Prostate gland (tissue), 2 donors: ENCODE results near the gene ABCG5. TPM values are rescaled to one million over a fixed set of nuclear protein-coding genes. Genes with fewer than 3 reads are reported as not detected.

Source experiments
- DNase-seq: peaks from one replicate; pipeline ENCODE4 v3.0.0-alpha.2; 2019; ENCODE audit warnings: low spot score
- H3K27ac ChIP-seq, 2 donors: fragments of 200-600 bp; sonication (generic); 2 replicates each; pipeline ENCODE4 v1.5.1; 2017 to 2019
- H3K27me3 ChIP-seq: fragments of 200-600 bp; sonication (generic); replicated peaks from 2 replicates; pipeline ENCODE4 v1.5.1; 2019; ENCODE audit not compliant: insufficient read depth
- H3K36me3 ChIP-seq, 2 donors: fragments of 200-600 bp; sonication (generic); 1 replicate in 1 of 2; 2 replicates in 1 of 2; pipeline versions ENCODE4 v1.5.1 to v1.8.1; 2017 to 2019
- H3K4me1 ChIP-seq: fragments of 200-600 bp; sonication (generic); replicated peaks from 2 replicates; pipeline ENCODE4 v1.5.1; 2019
- H3K4me3 ChIP-seq, 2 donors: fragments of 200-600 bp; sonication (generic); 2 replicates each; pipeline ENCODE4 v1.5.1; 2017 to 2019
- H3K9me3 ChIP-seq: fragments of 200-600 bp; sonication (generic); 2 replicates; pipeline ENCODE4 v1.5.1; 2017
- CTCF ChIP-seq, 4 experiments: fragments of 200-600 bp in 2 of 4; fragments of 450-650 bp in 2 of 4; sonication (generic) in 2 of 4; IDR thresholded peaks; 1 replicate in 3 of 4; 2 replicates in 1 of 4; pipeline ENCODE4 v1.5.1; 2016 to 2019; ENCODE audit warnings: antibody characterized with exemption in 4 of 4, mild to moderate bottlenecking in 2 of 4, moderate library complexity in 2 of 4
- POLR2A ChIP-seq: fragments of 450-650 bp; IDR thresholded peaks from one replicate; pipeline ENCODE4 v1.6.1; 2016; ENCODE audit warnings: antibody characterized with exemption, mild to moderate bottlenecking
- POLR2AphosphoS5 ChIP-seq: sonication (generic); formaldehyde crosslinking; IDR thresholded peaks from one replicate; pipeline ENCODE4 v1.6.1; 2017; ENCODE audit warnings: antibody characterized with exemption
- WGBS: methylation state at CpG from one replicate; pipeline ENCODE4 v1.1.5; 2018; 5-methylcytosine and 5-hydroxymethylcytosine counted together
- intact Hi-C: fragments of 100-400 bp; cut with DNase I; formaldehyde crosslinking; loops from one replicate; pipeline ENCODE4 v1.14.2; 2022
- total RNA-seq, 2 donors: library from RNA; depleted of rRNA; stranded (reverse); fragments of >200 nt; gene quantifications; one replicate each; pipeline ENCODE4 v1.1.0, GENCODE V29; 2016

The ABCG5 gene
- total RNA-seq, 2 donors from 2014 or later = not detected

- intact Hi-C loops = no loop called here
- Histone ChIP-seq H3K36me3 (no peaks in the 10 kb centered on the region), H3K27me3 (peaks cover 3% of the 10 kb centered on the region), H3K9me3 (no peaks in the 10 kb centered on the region), H3K4me3 (peak overlapping the region in 1 of 2 donors; percentile 17), H3K4me1 (no peaks in the 10 kb centered on the region), H3K27ac (no peak overlapping the region)
- TF ChIP-seq POLR2A = no peak
- no peak for TF ChIP-seq CTCF (IDR thresholded peaks at IDR 0.05)
- TF ChIP-seq POLR2AphosphoS5 = no peak
- WGBS = 11% methylated on average over 48 of the region's 54 CpGs
- DNase-seq = no peak
Observed at GRCh38 chr2:43831543-43832294, 6.9 kb downstream of the ABCG5 start.

GRCh38 chr2:43826305-43827250 is 12.1 kb downstream of the ABCG5 start:
- Histone ChIP-seq H3K4me1 (no peaks in the 10 kb centered on the region), H3K36me3 (no peaks in the 10 kb centered on the region), H3K4me3 (no peak overlapping the region), H3K27ac (no peak overlapping the region), H3K9me3 (no peaks in the 10 kb centered on the region), H3K27me3 (peaks cover 3% of the 10 kb centered on the region)
- TF ChIP-seq POLR2A (no peak), POLR2AphosphoS5 (no peak), CTCF (IDR thresholded peaks at IDR 0.05) (no peak)
- intact Hi-C loops = no loop called here
- WGBS = 92% methylated on average over 17 of the region's 17 CpGs
- DNase-seq = no peak

GRCh38 chr2:43825841-43826240 is 12.8 kb downstream of the ABCG5 start:
- WGBS = 76% methylated on average over 3 of the region's 3 CpGs
- H3K4me3 ChIP-seq = no peak overlapping the region
- no peaks in the 10 kb centered on the region for H3K4me1 ChIP-seq
- H3K36me3 ChIP-seq = no peaks in the 10 kb centered on the region
- H3K9me3 ChIP-seq = no peaks in the 10 kb centered on the region
- DNase-seq = no peak
- H3K27ac ChIP-seq = no peak overlapping the region
- no peaks in the 10 kb centered on the region for H3K27me3 ChIP-seq
- intact Hi-C loops = no loop called here
- TF ChIP-seq POLR2AphosphoS5 (no peak), POLR2A (no peak), CTCF (IDR thresholded peaks at IDR 0.05) (no peak)

GRCh38 chr2:43824951-43825493 is 13.6 kb downstream of the ABCG5 start:
- intact Hi-C loops = no loop called here
- no peak for DNase-seq
- H3K4me1 ChIP-seq = no peaks in the 10 kb centered on the region
- H3K27me3 ChIP-seq = no peaks in the 10 kb centered on the region
- no peaks in the 10 kb centered on the region for H3K36me3 ChIP-seq
- 88% methylated on average over 12 of the region's 12 CpGs for WGBS
- no peaks in the 10 kb centered on the region for H3K9me3 ChIP-seq
- TF ChIP-seq POLR2AphosphoS5 = no peak
- TF ChIP-seq POLR2A = no peak
- TF ChIP-seq CTCF (IDR thresholded peaks at IDR 0.05) = no peak
- H3K4me3 ChIP-seq = no peak overlapping the region
- no peak overlapping the region for H3K27ac ChIP-seq
